Measurements from ENCODE around the gene DZIP1.
"Not testable (repeated sequence)": the region's sequence is repeated elsewhere in the genome, so short reads cannot be mapped to it uniquely, and the experiment has no call there.

The DZIP1 gene

GRCh38 chr13:95644601-95645052, at the start of gene DZIP1:
TSS of gene DZIP1 (minus strand) at chr13:95644706. CDS start at chr13:95642029, 2,677 bp downstream.
- DNase-seq: peak; percentile 50

DNA sequence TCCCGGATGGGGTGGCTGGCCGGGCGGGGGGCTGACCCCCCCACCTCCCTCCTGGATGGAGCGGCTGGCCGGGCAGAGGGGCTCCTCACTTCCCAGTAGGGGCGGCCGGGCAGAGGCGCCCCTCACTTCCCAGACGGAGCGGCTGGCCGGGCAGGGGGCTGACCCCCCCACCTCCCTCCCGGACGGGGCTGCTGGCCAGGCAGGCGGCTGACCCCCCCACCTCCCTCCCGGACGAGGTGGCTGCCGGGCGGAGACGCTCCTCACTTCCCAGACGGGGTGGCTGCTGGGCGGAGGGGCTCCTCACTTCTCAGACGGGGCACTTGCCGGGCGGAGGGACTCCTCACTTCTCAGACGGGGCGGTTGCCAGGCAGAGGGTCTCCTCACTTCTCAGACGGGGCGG, 46.5 kb upstream of the DZIP1 start:
- not testable (repeated sequence) for DNase-seq

- DNase-seq: no peak
These were observed 45.0 kb upstream of the DZIP1 start for GRCh38 chr13:95689582-95689926.

- DNase-seq: not testable (repeated sequence)
These were observed 40.5 kb upstream of the DZIP1 start for GRCh38 chr13:95684960-95685359.

DNA sequence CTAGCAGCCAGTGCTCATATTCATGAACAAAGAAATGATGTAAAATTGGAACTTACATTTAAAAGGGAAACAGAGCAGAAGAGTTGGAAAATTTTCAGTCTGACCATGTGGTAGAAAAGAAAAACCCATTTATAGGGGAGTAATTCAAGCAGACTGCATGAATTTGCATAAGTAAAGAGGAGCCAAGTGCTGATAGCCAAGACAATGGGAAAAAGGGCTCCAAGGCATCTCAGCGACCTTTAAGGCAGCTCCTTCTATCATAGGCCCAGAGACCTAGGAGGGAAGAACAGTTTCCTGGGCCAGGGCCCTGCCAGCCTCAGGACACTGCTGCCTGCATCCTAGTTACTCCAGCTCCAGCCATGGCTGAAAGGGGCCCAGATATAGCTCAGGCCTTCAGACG, 39.9 kb upstream of the DZIP1 start:
- DNase-seq: no peak

DNA sequence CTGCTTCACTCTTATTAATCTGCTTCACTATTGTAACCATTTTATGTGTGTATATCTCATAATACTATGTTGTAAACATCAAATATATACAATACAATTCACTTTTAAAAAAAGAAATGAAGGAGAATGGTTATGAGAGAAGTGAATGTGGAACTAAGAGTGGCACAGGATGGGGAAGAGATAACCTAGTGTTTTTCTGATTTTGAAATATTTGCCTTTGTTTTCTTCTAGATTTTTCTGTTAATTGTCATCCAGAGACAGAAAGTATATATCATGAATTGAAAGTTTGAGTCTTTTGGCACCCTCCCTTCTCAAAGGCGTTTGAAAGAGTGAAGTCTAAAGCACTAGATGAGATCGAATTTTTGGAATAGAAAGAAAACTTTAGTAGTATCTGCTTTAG, 35.2 kb upstream of the DZIP1 start:
- DNase-seq: no peak

DNA sequence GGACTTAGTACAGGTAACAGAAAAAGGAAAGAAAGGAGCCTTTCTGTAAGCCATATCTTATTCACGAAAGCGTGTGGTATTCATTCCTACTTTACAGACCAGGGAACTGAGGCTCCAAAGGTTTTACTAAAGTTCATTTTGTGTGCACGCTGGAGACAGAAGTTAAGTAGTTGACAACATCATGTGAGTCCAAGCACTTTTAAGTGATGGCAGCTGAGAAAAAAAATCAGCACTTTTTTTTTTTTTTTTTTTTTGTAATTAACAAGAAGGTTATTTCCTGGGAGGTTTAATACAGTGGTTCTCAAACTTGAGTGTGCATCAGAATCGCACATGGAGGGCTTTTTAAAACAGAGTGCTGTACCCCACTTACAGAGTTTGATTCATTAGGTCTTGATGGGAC, 34.5 kb upstream of the DZIP1 start:
- no peak for DNase-seq

DNA sequence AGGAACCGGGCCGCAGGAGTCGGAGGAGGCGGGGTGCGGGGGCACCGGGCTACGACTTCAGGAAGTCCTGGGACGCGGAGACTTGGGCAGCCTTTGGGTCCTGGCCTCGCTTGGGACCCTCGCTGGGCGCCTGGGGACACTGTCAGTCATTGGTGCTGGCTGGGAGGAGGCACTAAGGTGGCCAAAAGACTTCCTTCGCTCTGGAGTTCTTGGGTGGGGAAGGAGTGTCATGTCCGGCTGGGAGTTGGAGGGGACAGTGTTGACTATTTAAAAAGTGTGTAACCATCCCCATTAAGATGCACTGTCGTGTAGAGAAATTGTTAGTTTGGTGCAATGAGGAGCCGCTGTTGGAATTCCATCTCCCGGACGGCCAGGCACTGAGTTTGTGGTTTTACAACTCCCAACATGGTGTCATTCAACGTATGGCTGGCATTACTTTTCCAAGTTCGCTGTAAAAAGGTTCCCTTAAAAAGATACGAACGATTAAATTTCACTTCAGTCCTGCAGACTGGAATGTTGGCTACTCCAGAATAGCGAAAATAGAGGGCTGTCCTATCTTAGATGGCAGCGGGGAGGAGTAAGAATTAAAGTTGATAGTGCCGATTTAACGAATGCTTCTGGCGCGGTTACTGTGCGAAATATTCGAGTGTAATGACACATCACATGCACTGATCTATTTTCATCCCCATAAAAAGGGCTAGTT, 33.2 kb upstream of the DZIP1 start:
- peak; percentile 59 for DNase-seq

GRCh38 chr13:95676762-95677563, 32.5 kb upstream of the DZIP1 start, which contains the start of gene DNAJC3:
TSS of gene DNAJC3 (plus strand) at chr13:95677139. CDS start at chr13:95677256, 117 bp downstream.
- DNase-seq: peak; percentile 98

- DNase-seq: peak; percentile 66
These were observed 31.7 kb upstream of the DZIP1 start for GRCh38 chr13:95676105-95676761.

DNA sequence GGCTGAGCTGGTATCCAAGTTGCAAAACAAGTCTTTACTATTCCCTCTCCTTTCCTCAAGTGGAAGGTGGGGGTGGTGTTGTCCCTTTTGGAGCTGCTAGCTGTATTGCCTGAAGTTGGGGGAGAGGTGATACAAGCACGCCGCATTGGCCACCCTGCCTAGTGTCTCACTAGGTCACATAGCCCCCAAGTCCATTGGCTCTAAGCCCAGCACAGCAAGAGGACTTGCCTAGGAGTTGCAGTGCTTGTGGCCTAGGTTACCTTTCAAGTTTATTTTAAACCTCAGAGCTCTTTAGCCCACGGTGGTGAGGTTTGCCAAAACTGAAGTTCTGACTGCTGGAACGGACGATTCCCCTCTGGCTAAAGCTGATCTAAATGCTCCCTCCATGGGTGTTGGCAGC, 27.1 kb upstream of the DZIP1 start:
- no peak for DNase-seq

DNA sequence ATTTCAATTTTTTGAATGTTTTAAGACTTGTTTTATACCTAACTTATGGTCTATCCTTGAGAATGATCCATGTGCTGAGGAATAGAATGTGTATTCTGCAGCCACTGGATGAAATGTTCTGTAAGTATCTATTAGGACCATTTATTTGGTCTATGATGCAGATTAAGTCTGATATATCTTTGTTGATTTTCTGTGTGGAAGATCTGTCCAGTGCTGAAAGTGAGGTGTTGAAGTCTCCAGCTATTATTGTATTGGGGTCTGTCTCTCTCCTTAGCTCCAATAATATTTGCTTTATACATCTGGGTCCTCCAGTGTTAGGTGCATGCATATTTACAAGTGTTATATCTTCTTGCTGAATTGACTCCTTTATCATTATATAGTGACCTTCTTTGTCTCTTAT, 22.7 kb upstream of the DZIP1 start:
- DNase-seq: not testable (repeated sequence)

DNA sequence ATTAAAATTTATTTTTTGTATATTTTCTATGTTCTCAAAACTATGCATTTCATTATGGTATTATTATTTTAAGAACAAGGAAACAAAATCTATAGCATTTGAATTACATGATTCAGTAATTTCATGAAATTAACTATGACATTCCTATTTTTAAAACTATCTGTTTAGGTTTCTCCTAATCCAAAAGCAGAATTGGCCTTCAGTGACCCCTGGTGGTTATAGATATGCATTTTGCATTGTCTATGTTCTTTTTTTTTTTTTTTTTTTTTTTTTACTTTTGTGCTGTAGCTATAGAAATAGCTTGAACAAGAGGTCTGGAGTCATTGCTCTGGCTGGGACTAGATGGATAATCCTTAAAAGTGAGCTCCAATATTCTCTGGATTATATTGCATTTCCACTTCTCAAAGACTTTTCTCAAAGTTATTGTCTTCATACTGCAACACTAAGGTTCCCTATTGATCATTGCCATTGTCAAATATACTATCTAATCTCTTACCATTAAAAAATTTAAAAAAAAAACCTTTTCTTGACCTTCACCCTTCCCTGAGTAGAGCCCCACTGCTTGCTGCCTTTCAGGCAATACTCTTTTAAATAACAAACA, 16.6 kb upstream of the DZIP1 start:
- DNase-seq: peak; percentile 88

DNA sequence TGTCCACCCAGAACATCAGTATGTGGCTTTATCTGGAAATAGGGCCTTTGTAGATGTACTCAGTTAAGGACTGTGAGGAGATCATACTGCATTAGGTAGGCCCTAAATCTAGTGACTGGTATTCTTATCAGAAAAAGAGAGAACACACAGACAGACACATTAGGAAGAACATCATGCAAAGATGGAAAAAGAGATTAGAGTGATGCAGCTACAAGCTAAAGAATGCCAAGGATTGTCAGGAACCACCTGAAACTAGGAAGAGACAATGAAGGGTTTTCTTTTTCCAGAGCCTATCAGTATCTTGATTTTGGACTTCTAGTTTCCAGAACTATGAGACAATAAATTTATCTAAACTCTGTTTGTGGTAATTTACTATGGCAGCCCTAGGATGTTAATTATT, 15.0 kb upstream of the DZIP1 start:
- no peak for DNase-seq

DNA sequence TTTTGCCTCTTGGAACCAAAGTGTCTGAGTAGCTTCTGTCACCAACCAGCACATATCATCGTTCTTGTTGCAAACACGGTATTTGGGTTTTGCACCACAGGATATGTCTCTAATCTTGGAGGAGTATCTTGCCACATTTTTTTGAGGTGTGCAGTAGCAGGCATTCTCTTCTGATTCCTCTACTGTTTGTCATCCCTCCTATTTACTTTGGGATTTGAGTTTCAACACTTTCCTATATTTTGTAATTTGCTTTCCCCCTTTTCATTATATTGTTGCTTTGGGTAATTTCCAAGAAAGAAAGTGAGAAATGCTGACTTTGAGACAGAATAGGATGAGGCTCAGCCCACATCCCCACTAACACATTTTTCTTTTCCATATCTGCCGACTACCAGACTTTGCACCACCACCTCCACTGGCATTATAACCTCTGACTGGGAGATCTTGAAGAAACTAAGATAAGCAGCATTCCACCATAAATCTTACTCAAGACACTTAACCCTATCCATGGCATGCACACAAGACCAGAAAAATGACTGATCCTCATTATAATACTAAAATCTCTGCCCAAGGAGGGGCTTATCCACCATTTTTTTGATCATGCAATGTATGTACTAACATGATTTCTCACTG, 12.0 kb upstream of the DZIP1 start:
- DNase-seq: no peak

DNA sequence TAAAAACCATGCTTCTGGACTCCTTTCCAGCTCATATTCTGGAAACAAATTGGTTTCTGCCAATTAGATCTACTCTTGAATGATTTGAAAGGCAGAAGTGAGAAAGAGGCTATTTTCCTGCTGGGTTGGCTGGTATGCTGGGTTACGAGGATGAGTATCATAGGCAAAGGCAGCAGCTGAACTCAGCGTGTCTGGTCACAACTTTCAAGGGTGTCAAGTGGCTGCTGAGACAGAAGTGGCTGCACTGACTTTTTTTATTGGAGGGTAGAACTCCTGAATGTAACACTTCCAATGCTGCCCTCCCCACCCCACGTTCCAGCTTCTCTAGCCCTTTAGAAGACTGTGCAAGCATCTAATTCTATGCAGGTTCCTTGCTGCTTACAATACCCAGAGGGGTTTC, 8.3 kb upstream of the DZIP1 start:
- DNase-seq: no peak

- DNase-seq: no peak
These were observed 7.8 kb upstream of the DZIP1 start for GRCh38 chr13:95652244-95652764.

DNA sequence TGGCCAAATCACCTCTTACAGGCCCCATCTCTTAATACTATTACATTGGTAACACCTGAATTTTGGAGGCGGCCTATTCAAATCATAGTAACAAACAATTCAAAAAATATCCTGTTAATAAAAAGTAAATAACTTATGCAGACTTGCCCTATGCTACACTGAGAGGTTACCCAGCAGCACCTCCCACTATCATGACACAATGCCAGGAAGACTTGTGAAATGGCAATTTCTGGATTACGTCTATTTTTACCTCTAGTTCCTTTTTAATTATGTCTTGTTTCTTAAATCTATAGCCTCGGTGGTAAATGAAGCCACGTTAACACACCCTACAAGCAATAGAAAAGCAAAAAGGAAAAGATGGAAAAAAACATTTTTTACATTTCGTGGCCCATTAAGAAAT, 6.2 kb upstream of the DZIP1 start:
- peak; percentile 17 for DNase-seq

DNA sequence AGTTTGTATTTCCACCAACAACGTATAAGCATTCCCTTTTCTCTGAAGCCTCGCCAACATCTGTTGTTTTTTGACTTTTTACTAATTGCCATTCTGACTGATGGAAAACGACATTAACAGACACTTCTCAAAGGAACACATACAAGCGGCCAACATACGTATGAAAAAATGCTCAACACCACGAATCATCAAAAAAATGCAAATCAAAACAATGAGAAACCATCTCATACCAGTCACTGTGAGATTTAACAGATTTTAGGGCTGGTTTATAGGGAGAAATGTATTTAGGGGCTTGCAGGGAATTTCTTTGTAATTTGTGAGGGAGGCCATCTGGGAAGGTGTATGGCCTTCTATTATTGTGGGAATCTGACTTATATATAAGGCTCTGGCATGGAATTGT, 2.8 kb upstream of the DZIP1 start:
- no peak for DNase-seq

GRCh38 chr13:95643936-95644598, 439 bp downstream of the DZIP1 start:
- no peak for DNase-seq

GRCh38 chr13:95643571-95643935, 953 bp downstream of the DZIP1 start:
- DNase-seq: peak; percentile 15

GRCh38 chr13:95642999-95643398, 1.5 kb downstream of the DZIP1 start:
- DNase-seq: no peak
